Gastroesophageal sphincter (tissue), 3 donors: ENCODE results near the gene DGKG.

Source experiments
- CTCF ChIP-seq, 4 experiments: fragments of 200-600 bp in 2 of 4; fragments of 450-650 bp in 2 of 4; sonication (generic) in 1 of 4; IDR thresholded peaks; one replicate each; pipeline ENCODE4 v1.5.1; 2017 to 2019; ENCODE audit warnings: antibody characterized with exemption in 4 of 4, mild to moderate bottlenecking in 2 of 4, moderate library complexity in 2 of 4
- POLR2AphosphoS5 ChIP-seq: sonication (generic); formaldehyde crosslinking; IDR thresholded peaks from one replicate; pipeline ENCODE4 v1.6.1; 2017; ENCODE audit warnings: antibody characterized with exemption

- no peak for TF ChIP-seq CTCF (IDR thresholded peaks at IDR 0.05)
- no peak for TF ChIP-seq POLR2AphosphoS5
Measured at GRCh38 chr3:186127463-186127862, 234.6 kb downstream of the DGKG start.
